Measurements from ENCODE around the gene DLGAP1.

- no peak for TF ChIP-seq CTCF (tag by site-specific recombination; IDR thresholded peaks at IDR 0.05)
- TF ChIP-seq ZNF530 (tag by site-specific recombination; IDR thresholded peaks at IDR 0.05; ENCODE audit: low read depth) = no peak
- TF ChIP-seq ZSCAN4 (tag by site-specific recombination; IDR thresholded peaks at IDR 0.05) = no peak
- no peak for TF ChIP-seq ZNF561 (tag by site-specific recombination; IDR thresholded peaks at IDR 0.05; ENCODE audit: borderline replicate concordance)
- TF ChIP-seq REST (tag by site-specific recombination; IDR thresholded peaks at IDR 0.05) = no peak
- TF ChIP-seq ZNF558 (tag by site-specific recombination; IDR thresholded peaks at IDR 0.05) = no peak
- no peak for TF ChIP-seq ZNF776 (tag by site-specific recombination; IDR thresholded peaks at IDR 0.05; ENCODE audit: borderline replicate concordance)
Measured at GRCh38 chr18:3623769-3624545, 831.1 kb downstream of the DLGAP1 start.
